Lower leg skin (tissue), 3 donors: Measurements from ENCODE around the gene CDKL2.

ENCODE experiments used
- POLR2A ChIP-seq, 2 donors: fragments of 450-650 bp; IDR thresholded peaks; one replicate each; pipeline ENCODE4 v1.6.1; 2016 to 2017; ENCODE audit warnings: antibody characterized with exemption in 2 of 2, mild to moderate bottlenecking in 1 of 2, moderate library complexity in 1 of 2
- TF ChIP-seq, protein P1 (sequence below), 3 donors: fragments of 450-650 bp; IDR thresholded peaks; one replicate each; pipeline ENCODE4 v1.5.1; 2016; ENCODE audit warnings: antibody characterized with exemption in 3 of 3, mild to moderate bottlenecking in 3 of 3, moderate library complexity in 2 of 3

GRCh38 chr4:75639124-75639695 is 8.9 kb upstream of the CDKL2 start:
- TF ChIP-seq, protein P1, sequence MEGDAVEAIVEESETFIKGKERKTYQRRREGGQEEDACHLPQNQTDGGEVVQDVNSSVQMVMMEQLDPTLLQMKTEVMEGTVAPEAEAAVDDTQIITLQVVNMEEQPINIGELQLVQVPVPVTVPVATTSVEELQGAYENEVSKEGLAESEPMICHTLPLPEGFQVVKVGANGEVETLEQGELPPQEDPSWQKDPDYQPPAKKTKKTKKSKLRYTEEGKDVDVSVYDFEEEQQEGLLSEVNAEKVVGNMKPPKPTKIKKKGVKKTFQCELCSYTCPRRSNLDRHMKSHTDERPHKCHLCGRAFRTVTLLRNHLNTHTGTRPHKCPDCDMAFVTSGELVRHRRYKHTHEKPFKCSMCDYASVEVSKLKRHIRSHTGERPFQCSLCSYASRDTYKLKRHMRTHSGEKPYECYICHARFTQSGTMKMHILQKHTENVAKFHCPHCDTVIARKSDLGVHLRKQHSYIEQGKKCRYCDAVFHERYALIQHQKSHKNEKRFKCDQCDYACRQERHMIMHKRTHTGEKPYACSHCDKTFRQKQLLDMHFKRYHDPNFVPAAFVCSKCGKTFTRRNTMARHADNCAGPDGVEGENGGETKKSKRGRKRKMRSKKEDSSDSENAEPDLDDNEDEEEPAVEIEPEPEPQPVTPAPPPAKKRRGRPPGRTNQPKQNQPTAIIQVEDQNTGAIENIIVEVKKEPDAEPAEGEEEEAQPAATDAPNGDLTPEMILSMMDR (IDR thresholded peaks at IDR 0.05) = no peak
- no peak for TF ChIP-seq POLR2A (IDR thresholded peaks at IDR 0.05)
